NB4 (cell line): ENCODE measurements around the gene SLC9C1.

ENCODE experiments used
- DNase-seq: peaks from one replicate; pipeline ENCODE4 v3.0.0; 2010; ENCODE audit warnings: low read depth
- H3K4me3 ChIP-seq: one replicate; pipeline ENCODE4 v1.5.1; 2011; ENCODE audit warnings: mild to moderate bottlenecking, low read depth, low read length, moderate library complexity
- MYC ChIP-seq: IDR thresholded peaks from 2 replicates; pipeline ENCODE4 v1.6.1; 2011; ENCODE audit warnings: low read depth, low read length
- POLR2A ChIP-seq: IDR thresholded peaks from 2 replicates; pipeline ENCODE4 v1.6.1; 2011; ENCODE audit warnings: mild to moderate bottlenecking; ENCODE audit not compliant: insufficient read length; ENCODE audit errors: extremely low read depth
- TF ChIP-seq, protein P1 (sequence below): IDR thresholded peaks from 2 replicates; pipeline ENCODE4 v1.6.1; 2011; ENCODE audit warnings: low read depth, low read length
- TF ChIP-seq, protein P2 (sequence below): IDR thresholded peaks from one replicate; pipeline ENCODE4 v1.5.1; 2012; ENCODE audit warnings: low read depth, low read length

SLC9C1 gene

DNA sequence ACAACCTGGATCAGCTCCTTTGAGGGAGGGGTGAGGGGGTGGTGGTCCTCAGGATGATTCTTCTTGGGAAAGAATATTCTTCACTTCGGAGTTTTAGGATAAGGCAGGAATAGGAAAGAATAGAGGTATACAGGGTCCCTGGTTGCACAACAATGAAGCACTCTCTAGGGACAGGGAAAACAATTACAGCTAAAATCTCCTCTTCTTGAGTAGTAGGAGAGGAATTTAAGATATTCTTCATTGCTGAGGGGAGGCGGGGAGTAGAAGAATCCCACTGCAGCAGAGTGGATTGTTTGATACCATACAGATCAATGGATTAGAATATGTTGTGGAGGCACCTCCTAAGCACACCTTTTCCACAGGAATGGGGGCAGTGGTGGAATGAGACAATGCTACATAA, 20.5 kb downstream of the SLC9C1 start:
- no peak for DNase-seq
- TF ChIP-seq, protein P1, sequence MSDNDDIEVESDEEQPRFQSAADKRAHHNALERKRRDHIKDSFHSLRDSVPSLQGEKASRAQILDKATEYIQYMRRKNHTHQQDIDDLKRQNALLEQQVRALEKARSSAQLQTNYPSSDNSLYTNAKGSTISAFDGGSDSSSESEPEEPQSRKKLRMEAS = no peak
- no peak for TF ChIP-seq POLR2A
- TF ChIP-seq MYC = no peak
- TF ChIP-seq, protein P2, sequence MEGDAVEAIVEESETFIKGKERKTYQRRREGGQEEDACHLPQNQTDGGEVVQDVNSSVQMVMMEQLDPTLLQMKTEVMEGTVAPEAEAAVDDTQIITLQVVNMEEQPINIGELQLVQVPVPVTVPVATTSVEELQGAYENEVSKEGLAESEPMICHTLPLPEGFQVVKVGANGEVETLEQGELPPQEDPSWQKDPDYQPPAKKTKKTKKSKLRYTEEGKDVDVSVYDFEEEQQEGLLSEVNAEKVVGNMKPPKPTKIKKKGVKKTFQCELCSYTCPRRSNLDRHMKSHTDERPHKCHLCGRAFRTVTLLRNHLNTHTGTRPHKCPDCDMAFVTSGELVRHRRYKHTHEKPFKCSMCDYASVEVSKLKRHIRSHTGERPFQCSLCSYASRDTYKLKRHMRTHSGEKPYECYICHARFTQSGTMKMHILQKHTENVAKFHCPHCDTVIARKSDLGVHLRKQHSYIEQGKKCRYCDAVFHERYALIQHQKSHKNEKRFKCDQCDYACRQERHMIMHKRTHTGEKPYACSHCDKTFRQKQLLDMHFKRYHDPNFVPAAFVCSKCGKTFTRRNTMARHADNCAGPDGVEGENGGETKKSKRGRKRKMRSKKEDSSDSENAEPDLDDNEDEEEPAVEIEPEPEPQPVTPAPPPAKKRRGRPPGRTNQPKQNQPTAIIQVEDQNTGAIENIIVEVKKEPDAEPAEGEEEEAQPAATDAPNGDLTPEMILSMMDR = no peak
- H3K4me3 ChIP-seq = no peak overlapping the region

DNA sequence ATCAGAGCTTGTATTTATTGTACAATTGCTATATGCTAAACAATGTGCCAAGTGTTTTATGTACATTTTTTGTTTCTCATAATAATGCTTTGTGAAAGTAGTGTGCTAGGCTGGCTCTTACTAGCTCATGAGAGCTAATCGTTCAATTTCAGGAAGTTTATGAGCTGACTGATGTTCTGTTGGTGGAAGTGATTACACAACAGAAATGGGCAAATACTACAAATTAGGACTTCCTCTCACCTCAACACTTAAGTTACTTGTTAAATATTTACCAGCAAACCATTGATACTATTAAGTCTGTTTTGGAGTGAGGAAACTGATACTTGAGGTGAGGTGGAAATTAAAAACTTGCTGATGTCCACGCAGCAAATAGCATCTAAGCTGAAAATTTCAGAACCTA, 32.3 kb downstream of the SLC9C1 start:
- DNase-seq = peak; percentile 38
- TF ChIP-seq, protein P2 = no peak
- no peak for TF ChIP-seq POLR2A
- no peak for TF ChIP-seq MYC
- TF ChIP-seq, protein P1 = no peak
- H3K4me3 ChIP-seq = no peak overlapping the region

DNA sequence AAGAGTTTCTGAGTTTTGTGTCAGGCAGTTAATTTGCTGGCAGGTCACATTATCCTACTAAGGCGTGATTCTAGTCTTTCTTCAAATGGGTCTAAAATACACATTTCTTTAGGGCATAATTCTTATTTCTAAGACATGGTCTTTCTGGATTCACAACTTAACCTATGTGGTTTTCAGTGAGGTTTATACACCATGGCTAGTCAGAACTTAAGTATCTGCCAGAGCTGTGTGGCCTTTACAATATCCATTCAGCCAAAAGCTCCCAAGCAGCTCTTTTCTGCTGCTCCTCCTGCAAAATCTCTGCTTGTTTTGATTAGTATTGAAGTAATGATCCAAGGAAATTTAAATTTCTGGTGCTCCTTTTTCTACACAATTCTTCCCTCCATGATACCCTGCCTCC, 33.5 kb downstream of the SLC9C1 start:
- no peak overlapping the region for H3K4me3 ChIP-seq
- no peak for DNase-seq
- TF ChIP-seq, protein P1 = no peak

DNA sequence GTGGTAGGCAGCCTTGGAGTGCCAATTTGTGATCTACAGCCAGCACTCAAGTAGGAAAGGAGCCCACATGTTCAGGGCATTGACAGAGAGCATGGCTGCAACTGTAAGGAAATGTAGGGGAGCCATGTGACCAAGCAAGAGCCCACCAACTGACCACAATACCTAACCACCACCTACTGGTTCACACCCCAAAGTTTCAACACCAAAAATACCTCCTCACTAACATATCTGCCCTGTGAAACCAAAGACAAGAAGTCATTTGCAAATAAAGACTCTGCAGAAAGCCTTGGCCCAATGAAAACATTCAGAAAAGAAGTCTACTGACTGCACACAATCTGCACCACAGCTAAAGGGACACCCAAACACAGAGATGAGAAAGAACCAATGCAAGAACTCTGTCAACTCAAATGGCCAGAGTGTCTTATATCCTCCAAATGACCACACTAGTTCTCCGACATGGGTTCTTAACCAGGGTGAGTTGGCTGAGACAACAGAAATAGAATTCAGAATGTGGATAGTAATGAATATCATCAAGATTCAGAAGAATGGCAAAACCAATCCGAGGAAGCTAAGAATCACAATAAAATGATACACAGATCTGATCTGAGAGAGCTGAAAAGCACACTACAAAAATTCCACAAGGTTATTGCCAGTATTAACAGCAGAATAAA, 40.6 kb downstream of the SLC9C1 start:
- DNase-seq = no peak
- TF ChIP-seq MYC = no peak
- TF ChIP-seq, protein P1 = no peak
- TF ChIP-seq, protein P2 = no peak
- TF ChIP-seq POLR2A = no peak
- H3K4me3 ChIP-seq = no peak overlapping the region

DNA sequence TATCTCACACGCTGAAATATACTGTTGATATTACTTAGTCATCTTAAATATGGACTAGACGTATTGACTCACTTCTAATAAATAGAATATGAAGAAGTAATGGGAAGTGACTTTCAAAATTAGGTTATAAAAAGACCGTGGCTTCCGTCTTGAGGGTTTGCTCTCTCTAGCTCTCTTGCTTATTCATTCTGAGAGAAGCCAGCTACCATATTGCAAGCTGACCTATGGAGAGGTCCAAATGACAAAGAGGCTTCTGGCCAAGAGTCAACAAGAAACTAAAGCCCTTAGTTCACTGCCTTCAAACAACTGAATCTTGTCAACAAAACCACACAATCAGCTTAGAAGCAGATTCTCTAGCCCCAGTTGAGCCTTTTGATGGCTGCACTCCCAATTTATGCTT, 46.1 kb downstream of the SLC9C1 start:
- H3K4me3 ChIP-seq = no peak overlapping the region
- TF ChIP-seq MYC (no peak), POLR2A (no peak)
- TF ChIP-seq, protein P2 = no peak
- TF ChIP-seq, protein P1 = no peak
- no peak for DNase-seq

DNA sequence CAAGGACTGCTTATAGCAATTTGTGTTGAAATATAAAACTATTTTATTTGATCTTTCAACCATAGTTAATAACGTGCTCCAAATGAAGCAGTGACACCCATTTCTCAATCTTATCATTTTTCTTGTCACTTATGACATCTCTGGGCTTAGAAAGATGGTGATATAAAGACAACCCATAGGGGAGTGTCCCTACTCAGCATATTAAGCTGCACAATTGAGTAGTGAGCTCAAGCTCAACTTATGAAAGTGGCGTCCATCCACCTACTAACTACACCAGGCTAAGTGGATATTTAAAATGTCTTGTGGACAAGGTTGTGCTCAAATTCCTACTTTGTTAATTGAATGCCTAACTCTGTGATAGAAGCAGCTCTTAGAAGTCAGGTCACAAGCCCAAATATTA, 46.7 kb downstream of the SLC9C1 start:
- DNase-seq = no peak
- no peak overlapping the region for H3K4me3 ChIP-seq
- TF ChIP-seq, protein P2 = no peak
- no peak for TF ChIP-seq MYC
- TF ChIP-seq POLR2A = no peak
- TF ChIP-seq, protein P1 = no peak
